ELR (cell line): Measurements from ENCODE around the gene ACAD10.
"Not testable (repeated sequence)": the region's sequence is repeated elsewhere in the genome, so short reads cannot be mapped to it uniquely, and the experiment has no call there.

Source experiments
- DNase-seq: peaks from one replicate; pipeline ENCODE4 v3.0.0-alpha.2; 2015; ENCODE audit warnings: low read depth

The ACAD10 gene

DNA sequence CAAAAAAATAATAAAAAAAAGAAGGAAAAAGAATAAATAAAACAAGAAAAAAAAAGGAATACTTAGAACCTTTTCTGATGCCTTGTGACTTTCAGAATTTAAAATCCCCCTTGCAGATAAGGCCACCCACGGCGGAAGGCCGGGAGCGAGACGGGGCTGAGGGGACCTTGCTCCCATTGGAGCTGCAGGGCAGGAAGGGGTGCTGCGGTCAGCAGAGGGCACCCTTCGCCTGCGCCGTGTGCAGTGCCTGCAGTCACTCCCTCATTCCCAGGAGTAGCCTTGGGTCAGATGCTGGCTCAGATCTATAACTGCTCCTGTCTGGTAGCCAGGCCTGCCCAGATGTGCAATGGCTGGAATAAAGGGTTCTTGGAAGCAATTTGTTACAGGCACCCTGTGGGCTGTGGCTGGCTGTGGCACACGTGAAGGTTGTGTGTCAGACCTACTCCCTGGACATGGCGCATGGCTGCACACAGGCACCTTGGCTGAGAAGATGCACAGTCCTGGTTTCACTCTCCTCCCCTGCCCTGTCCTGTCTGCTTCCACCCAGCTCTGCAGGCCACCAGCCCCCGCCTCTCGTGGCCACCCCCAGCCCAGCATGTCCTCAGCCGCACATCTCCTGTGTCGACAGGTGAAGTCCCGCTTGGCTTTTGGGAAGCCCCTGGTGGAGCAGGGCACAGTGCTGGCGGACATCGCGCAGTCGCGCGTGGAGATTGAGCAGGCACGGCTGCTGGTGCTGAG, 67.5 kb downstream of the ACAD10 start:
- peak; percentile 54 for DNase-seq

DNA sequence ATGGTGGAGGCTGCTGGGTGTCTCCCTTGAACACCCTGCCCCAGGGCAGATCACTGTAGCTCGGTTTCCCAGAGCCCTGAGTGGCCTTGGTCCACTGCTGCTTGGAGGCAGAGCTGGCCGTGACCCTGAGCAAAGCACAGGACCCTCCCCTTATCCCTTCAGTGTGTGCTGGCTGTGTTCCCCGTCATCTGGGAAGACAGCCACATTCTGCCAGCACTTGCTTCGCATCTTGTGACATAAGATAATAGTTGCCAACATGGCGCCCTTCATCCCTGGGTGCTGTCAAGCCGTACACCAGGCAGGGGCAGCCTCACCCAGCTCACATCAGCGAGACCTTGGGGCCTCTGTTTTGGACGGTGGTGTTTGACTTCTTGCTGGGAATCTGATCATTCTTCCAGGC, 68.8 kb downstream of the ACAD10 start:
- no peak for DNase-seq

DNA sequence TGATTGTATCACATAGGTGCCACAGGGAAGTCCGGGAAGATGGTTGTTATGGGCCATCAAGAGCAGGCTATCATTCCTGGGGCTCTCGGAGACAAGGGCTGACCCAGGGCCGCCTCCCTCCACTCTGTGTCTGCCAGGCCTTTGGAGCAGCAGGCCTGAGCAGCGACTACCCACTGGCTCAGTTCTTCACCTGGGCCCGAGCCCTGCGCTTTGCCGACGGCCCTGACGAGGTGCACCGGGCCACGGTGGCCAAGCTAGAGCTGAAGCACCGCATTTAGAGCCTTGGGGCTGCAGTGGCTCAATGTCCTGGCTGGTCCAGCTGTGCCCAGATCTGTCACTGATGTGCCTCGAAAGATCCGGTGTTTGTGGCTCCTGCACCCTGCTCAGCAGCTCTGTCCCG, 70.3 kb downstream of the ACAD10 start:
- no peak for DNase-seq

DNA sequence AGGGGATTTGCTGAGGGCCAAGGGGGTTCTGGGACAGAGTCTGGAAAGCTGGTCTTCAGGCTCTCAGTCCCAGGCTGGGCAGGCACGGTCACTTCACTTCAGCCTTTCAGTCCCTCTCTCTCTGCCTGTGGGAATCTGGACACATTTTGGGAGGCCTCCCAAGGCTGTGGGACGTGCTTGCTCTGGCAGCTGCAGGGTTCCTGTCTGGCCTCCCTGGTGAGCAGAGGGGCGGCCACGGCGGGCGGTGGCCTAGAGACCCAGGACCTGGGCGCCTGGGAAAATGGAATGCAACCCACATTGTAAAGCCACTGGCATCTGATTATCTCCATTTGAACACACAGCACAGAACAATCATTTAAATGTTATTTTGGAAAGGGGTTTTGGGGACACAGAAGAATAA, 70.8 kb downstream of the ACAD10 start:
- DNase-seq: no peak

DNA sequence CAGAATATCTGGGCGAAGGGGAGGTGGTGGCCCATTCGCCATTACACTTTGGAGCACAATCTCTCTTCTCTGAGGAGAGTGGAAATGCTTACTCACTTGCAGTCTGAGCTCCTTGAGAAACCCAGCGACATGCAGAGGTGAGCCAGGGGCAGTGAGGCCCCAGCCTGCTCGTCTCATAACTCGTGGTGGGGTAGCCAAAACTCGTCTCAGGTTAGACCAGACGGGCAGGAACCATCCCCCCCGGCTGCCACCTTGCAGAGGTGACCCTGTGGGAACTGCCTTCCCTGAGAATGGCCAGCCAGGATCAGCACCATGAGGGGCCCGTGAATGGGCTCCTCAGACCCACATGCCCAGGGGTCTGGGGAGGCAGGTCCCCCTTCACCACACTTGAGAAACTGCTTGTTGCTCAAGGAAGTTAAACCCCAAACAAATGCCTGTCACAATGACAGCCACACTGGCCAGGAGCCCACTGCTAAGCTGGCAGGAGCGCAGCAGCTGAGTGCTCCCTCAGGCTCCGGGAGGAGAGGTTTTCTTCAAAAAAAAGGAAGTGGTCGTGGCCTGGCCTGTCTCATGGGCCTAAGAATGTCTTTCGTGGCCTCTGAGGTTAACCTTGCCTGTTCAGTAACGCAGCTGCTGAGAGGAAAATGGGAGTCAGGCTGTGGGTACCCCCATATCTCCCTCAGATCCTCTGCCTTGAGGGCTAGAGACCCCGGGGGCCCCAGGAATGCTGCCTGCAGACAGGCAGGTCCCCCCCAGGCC, 71.7 kb downstream of the ACAD10 start:
- peak; percentile 67 for DNase-seq

DNA sequence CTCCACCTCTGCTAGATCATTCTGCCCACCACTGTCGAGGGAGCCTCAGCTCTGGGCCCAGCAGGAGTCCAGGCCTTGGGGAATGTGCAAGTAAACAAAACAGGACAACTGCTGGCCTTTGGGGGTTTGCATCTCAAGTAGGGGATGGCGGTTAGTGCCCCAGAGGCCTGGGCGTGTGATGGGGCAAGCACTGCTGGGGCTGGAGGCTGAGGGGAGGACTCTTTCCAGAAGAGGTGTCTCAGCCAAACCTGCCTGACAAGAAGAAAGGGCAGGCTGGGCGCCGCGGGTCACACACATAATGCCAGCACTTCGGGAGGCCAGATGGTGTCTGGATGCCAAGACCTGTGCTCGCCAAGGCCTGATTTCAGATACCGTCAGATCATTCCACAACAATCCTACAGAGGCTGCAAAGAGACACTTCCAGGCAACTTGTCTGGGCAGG, 72.3 kb downstream of the ACAD10 start:
- no peak for DNase-seq

DNA sequence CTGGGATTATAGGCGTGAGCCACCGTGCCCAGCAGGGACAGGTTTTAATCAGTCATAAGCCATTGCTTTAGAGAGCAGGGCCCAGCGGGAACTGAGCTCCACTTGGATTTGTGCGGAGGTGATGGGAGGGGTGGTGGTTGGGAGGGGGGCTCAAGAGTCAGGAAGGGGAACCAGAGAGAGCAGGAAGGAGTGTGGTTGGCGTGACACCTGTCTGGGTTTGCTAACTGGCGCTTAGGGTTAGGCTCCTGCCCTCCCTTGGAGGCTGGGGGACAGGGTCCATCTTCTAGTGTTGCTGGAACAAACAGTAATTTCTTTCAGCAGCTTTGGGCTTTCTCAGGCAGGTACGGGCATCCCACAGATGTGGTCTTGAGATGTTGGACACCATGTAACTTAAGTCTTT, 73.4 kb downstream of the ACAD10 start:
- DNase-seq: no peak

DNA sequence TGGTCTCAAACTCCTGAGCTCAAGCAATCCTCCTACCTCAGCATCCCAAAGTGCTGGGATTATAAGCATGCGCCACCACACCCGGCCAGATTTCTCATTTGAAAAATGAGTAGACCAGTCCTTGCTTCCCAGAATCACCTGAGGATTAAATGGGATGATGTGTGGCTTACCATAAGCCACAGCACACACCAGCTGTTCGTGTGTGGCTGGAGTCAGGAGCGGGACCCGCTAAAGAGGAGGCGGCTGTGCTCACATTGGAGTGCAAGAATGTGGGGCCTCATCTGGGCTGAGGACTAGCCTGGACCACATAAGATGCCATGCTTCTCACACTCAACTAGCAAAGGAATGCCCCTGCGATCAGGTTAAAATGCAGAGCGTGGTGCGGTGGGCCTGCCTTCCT, 74.1 kb downstream of the ACAD10 start:
- DNase-seq: no peak

DNA sequence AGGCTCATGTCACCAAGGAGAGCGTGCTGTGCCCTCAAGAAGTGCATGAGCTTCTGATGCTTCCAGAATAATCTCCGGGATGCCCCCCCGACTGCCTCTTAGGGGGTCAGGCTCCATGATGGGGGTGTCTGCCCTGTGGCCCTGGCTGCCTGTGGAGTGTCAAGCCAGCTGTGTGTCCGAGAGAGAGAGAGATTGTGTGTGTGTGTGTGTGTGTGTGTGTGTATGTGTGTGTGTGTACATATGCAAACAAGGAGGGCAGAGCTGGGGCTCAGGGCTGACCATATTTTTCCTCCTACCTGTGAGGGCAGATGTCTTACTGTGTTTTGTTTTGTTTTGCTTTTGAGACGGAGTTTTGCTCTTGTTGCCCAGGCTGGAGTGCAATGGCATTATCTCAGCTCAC, 75.2 kb downstream of the ACAD10 start:
- DNase-seq: no peak

DNA sequence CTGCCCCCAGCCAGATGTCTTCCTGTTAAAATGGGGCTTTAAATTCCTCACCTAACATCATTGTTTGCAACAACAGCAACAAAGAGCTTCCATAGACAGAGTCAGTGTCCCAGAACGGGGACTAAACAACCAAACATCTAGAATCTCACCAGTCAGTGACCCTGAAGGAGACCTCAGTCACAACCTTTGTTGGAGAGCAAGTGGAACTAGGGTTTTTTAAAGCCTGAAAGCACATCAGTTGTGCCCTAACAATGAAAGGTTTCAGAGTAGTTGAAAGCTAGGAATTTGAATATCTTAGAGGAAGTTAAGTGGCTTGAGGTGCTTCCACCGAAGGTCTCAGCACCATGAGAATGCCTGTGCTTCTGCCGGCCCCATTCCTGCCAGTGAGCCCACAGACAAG, 75.9 kb downstream of the ACAD10 start:
- no peak for DNase-seq

DNA sequence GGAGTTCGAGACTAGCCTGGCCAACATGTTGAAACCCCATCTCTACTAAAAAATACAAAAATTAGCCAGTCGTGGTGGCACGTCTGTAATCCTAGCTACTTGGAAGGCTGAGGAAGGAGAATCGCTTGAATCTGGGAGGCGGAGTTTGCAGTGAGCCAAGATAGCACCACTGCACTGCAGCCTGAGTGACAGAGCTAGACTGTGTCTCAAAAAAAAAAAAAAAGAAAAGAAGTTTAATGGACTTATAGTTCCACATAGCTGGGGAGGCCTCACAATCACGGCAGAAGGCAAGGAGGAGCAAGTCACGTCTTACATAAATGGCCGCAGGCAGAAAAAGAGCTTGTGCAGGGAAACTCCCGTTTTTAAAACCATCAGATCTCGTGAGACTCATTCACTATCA, 77.7 kb downstream of the ACAD10 start:
- DNase-seq: not testable (repeated sequence)

DNA sequence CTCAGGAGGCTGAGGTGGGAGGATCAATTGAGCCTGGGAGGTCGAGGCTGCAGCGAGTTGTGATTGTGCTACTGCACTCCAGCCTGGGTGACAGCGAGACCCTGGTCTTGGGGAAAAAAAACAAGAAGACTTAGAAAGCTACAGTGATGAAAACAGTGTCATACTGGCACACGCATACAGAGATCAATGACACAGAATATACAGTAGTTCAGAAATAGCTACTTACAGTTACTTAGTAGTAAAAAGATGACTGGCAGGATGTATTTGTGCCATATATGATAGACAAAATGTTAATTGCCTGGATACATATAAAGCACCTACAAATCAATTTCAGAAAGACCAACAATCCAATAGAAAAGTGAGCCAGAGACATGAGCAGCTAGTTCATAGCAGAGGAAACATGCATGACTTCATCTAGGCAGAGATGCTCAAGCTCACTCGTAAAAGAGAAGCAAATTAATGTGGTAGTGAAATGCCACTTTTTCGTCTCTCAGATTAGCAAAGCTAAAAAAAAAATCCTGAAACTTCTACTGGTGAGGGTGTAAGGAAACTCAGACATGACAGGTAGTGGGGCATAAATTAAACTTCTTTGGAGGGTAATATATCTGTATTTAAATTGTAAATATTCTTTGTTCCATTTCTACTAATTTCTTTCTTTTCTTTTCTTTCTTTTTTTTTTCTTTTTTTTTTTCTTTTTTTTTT, 78.4 kb downstream of the ACAD10 start:
- no peak for DNase-seq

DNA sequence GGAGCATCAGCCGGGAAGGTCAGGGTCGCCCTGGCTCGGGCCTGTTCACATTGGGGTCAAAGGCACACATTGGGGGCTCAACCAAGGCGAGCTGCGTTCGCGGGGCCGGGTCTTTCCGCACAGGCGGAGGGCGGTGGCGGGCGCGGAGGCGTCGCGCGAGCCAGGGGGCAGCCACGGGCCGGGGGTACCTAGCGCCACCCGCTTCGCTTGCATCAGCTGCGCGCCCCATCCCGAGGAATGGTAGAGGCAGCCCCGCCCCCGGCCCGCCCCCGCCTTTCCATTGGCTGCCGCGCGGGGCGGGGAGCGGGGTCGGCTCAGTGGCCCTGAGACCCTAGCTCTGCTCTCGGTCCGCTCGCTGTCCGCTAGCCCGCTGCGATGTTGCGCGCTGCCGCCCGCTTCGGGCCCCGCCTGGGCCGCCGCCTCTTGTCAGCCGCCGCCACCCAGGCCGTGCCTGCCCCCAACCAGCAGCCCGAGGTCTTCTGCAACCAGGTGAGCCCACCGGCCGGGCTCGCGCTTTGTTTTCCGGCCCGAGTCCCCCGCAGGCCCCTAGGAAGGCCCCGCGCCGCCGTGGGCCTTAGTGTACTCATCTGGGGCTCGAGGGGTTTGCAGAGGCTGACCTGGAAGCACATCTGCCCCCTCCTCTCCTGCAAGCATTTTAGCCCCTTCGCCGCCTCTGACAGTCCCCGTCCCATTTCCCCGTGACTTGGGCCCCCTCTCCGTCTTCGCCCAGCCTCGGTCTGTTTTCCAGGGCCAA, 80.9 kb downstream of the ACAD10 start, which contains the start of gene ALDH2:
TSS of gene ALDH2 (plus strand) at position 326 of the 754 bp plus-strand sequence. CDS start at position 376, 50 bp downstream.
- DNase-seq: peak; percentile 67

DNA sequence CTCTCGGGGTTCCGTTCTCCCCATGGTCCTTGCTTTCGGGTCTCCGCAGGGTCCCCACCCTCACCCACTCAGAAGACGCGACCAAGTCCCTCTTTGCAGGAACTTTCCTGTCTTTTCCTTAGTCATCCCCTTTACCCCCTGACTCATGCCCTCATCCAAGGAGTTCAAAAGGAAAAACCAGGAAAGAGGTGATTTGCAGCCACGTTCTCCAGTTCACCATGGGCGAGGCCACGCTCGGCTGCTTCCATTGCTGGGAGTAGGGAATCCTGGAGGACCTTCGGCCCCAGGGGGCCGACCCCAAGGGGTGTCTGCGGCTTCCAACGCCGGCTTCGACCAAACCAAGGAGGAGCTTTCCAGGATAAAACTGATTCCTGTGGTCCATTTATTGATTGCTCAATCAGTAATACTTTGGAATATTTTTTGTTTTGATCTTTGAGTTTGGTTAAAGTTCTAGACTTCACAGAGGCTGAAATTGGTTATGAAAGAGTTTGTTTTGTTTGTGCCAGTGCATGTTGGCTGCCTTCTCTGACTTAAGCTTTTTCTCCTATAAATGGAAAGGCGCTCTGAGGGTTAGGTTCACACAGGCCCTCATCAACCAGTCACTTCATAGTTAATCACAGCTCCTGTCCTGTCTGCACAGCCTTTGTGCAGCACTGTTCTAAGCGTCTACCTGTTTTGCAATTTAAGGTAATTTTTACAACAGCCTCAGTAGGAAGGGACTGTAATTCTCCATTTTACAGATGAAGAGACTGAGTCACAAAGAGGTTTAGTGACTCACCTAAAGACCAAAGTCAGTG, 81.7 kb downstream of the ACAD10 start:
- DNase-seq: peak; percentile 68

DNA sequence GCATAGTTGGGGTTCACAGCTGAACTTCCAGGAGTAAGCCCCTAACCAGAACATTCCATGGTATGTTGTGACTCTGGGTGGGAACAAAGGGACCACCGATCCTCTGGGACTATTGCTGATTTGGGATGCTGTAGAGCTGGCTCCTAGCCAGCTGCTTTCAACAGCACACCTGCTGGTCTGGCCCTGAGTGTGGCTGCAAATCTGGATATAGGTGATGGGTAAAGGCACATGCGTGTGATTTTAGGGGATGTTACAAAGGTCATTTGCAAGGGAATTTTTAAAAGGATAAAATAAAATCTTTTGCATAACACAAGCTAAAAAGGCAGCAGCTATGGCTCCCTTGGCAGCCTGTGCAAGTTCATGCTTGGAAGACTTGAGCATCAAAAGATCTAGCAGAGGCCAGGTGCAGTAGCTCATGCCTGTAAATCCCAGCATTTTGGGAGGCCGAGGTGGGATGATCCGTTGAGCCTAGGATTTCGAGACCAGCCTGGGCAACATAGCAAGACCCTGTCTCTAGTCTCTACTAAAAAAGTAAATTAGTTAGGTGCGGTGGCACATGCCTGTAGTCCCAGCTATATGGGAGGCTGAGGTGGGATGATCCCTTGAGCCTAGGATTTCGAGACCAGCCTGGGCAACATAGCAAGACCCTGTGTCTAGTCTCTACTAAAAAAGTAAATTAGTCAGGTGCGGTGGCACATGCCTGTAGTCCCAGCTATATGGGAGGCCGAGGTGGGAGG, 82.5 kb downstream of the ACAD10 start:
- DNase-seq: no peak

DNA sequence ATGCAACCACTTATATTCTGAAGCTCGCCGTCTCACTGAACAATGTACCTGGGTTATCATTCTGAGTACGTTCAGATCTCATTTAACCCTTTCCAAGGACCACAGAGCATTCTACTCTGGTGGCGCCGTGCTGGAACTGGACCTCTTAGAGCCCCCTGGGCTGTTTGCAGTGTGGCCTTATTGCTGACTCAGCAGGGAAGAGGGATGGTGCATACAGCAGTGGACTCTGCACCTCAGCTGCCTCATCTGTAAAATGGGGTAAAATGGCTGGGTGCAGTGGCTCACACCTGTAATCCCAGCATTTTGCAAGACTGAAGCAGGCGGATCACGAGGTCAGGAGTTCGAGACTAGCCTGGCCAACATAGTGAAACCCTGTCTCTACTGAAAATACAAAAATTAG, 83.7 kb downstream of the ACAD10 start:
- no peak for DNase-seq

DNA sequence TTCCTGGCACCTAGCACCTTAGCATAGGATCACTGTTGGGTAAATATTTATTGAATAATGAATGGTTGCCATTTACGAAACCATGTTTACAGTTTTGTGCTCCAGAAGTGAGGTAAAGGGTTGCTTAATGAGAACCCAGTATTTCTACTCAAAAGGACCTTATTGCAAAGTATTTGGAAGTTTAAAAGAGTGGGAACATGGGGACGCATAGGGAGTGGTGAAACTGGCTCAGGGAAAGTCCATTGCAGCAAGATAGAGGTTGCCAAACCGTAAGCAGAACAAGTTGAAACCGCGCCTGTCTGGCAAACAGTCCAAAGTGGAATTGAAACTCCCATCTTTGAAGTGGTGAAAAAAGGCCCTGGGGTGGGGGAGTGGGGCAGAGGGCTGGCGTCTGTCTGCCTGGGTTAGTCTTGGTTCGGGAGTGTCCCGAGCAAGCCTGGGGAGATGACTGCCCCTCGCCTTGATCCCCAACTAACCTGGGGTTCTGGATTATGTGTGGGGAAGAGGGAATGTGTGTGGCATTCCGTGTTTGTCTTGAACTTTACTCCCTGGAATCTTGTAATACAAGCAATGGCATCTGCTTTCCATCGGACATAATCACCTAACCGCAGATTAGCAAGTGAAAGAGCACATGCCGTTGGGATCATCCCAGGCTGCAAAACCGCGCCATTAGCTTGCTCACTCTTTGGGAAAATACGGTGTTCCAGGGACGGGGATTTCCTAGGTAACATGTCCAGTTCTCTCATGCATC, 88.1 kb downstream of the ACAD10 start:
- peak; percentile 44 for DNase-seq

DNA sequence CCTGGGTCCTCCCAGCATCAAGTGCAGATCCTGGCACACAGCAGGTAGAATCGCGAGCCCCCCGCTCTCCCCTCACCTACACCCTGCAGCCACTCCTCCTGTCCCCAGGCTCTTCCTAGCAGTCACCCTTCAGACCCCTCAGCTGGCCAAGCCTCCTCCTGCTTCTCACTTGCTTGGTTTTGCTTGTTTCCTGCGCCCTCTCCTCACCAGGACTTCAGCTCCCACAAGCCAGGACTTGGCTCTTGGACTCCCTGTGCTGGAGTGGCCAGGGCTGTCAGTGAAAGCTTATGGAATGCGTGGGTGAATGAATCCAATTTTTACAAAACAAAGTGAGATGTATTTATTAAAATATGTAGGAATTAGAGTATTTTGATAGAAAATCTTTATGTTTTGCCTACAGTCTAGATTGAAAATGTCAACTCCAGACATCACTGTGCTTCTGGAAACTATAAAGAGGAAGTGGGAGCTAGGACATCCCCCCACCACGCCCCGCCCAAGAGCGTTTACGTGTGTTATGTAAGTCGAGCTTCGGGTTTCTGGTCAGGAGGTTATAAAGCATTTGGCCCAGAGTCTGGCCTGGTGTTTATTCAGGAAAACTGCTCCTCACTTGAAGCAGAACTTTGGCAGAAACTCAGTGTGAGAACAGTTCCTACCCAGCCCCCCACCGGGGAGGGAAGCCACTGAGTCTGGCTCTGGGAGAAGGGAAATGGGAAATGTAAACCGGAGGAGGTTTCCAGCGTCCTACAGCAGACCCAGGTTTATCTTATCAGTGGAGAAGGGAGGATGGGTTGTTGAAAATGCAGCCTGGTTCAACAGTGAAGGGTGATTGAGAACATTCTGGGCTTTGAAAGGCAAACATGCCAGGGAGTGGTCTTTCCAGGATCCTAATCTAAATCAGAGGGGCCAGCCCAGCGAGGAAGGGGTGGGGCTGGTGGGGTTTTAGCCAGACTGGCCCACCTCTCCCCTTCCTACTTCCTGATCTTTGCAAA, 89.6 kb downstream of the ACAD10 start:
- no peak for DNase-seq
